SK-N-SH (cell line): Measurements from ENCODE around the gene DNAH9. TPM values are rescaled to one million over a fixed set of nuclear protein-coding genes. Genes with fewer than 3 reads are reported as not detected.

Source experiments
- CTCF ChIA-PET: fragments of 300-600, 350-600 bp; formaldehyde crosslinking; extraction: SDS; loops from one replicate; lab custom pipeline; 2021; lab: Yijun Ruan, JAX
- POLR2A ChIA-PET: fragments of 350-600 bp; sonication (Branson Sonifier 250); formaldehyde crosslinking; extraction: SDS; loops from one replicate; lab custom pipeline; 2020; ENCODE audit warnings: antibody characterized with exemption, inconsistent platforms; lab: Yijun Ruan, JAX
- DNase-seq: peaks from one replicate; pipeline ENCODE4 v3.0.0; 2012
- H2AFZ ChIP-seq: fragments of 200-600 bp; sonication (generic); 2 replicates; pipeline ENCODE4 v1.8.1; 2016; ENCODE audit warnings: antibody characterized with exemption, mild to moderate bottlenecking, low read depth
- H3F3A ChIP-seq: fragments of 200-600 bp; sonication (generic); replicated peaks from 2 replicates; pipeline ENCODE3; 2016; ENCODE audit warnings: antibody characterized with exemption, mild to moderate bottlenecking; ENCODE audit not compliant: insufficient read depth
- H3K27ac ChIP-seq, 2 experiments: fragments of 200-500 bp in 1 of 2; fragments of 200-600 bp in 1 of 2; sonication (Bioruptor generic) in 1 of 2; sonication (generic), shearing (Covaris generic) in 1 of 2; 2 replicates each; pipeline versions ENCODE4 v1.5.1 to v1.6.1; 2014 to 2016; ENCODE audit warnings: low read depth in 2 of 2, inconsistent platforms in 1 of 2, low read length in 1 of 2, mild to moderate bottlenecking in 1 of 2, mixed read lengths in 1 of 2
- H3K27me3 ChIP-seq: fragments of 200-600 bp; sonication (generic), shearing (Covaris generic); 2 replicates; pipeline ENCODE4 v1.6.1; 2016; ENCODE audit warnings: mixed run types; ENCODE audit not compliant: insufficient read depth
- H3K36me3 ChIP-seq, 2 experiments: fragments of 200-500 bp in 1 of 2; fragments of 200-600 bp in 1 of 2; sonication (Bioruptor generic) in 1 of 2; sonication (generic) in 1 of 2; replicated peaks in 1 of 2; 2 replicates each; pipeline versions ENCODE3 to v1.5.1; 2014 to 2016; ENCODE audit warnings: low read length in 1 of 2, mild to moderate bottlenecking in 1 of 2; ENCODE audit not compliant: insufficient read depth in 2 of 2, control insufficient read depth in 1 of 2
- H3K4me1 ChIP-seq, 2 experiments: fragments of 200-500 bp in 1 of 2; fragments of 200-600 bp in 1 of 2; sonication (Bioruptor generic) in 1 of 2; sonication (generic), shearing (Covaris generic) in 1 of 2; 2 replicates each; pipeline versions ENCODE4 v1.5.1 to v1.6.1; 2014 to 2016; ENCODE audit warnings: low read depth in 1 of 2, low read length in 1 of 2, mixed run types in 1 of 2; ENCODE audit not compliant: insufficient read depth in 2 of 2, control insufficient read depth in 1 of 2
- H3K4me2 ChIP-seq: fragments of 200-600 bp; sonication (generic), shearing (Covaris generic); 2 replicates; pipeline ENCODE4 v1.6.1; 2017; ENCODE audit warnings: mixed run types
- H3K4me3 ChIP-seq, 2 experiments: fragments of 200-500 bp in 1 of 2; fragments of 200-600 bp in 1 of 2; sonication (Bioruptor generic) in 1 of 2; sonication (generic), shearing (Covaris generic) in 1 of 2; 2 replicates each; pipeline versions ENCODE4 v1.5.1 to v1.8.1; 2014 to 2016; ENCODE audit warnings: low read depth in 2 of 2, inconsistent platforms in 1 of 2, low read length in 1 of 2, mild to moderate bottlenecking in 1 of 2, mixed read lengths in 1 of 2, moderate library complexity in 1 of 2
- H3K79me2 ChIP-seq: fragments of 200-600 bp; sonication (generic); 2 replicates; pipeline ENCODE4 v1.8.1; 2017; ENCODE audit warnings: mild to moderate bottlenecking; ENCODE audit not compliant: insufficient read depth
- H3K9ac ChIP-seq: fragments of 200-600 bp; sonication (generic); 2 replicates; pipeline ENCODE4 v1.6.1; 2017; ENCODE audit warnings: mixed run types
- H3K9me2 ChIP-seq: fragments of 200-600 bp; sonication (generic); 2 replicates; pipeline ENCODE4 v1.6.1; 2017; ENCODE audit warnings: mixed run types
- H3K9me3 ChIP-seq: fragments of 200-600 bp; sonication (generic); 2 replicates; pipeline ENCODE4 v1.6.1; 2017; ENCODE audit warnings: mixed run types, mild to moderate bottlenecking, moderate library complexity
- H4K20me1 ChIP-seq: fragments of 200-600 bp; sonication (generic); 2 replicates; pipeline ENCODE4 v1.6.1; 2017; ENCODE audit warnings: mild to moderate bottlenecking, mixed run types; ENCODE audit not compliant: insufficient read depth
- CHD2 ChIP-seq: fragments of 150-350 bp; IDR thresholded peaks from 2 replicates; pipeline ENCODE4 v1.6.1; 2018; ENCODE audit warnings: low read length; ENCODE audit not compliant: partially characterized antibody
- ELF1 ChIP-seq: IDR thresholded peaks from 2 replicates; pipeline ENCODE4 v1.4.0; 2012
- EZH2phosphoT487 ChIP-seq: fragments of 200-600 bp; sonication (generic); IDR thresholded peaks from 2 replicates; pipeline ENCODE4 v1.6.1; 2017; ENCODE audit warnings: low read depth, mixed run types, mild to moderate bottlenecking, antibody characterized with exemption, moderate library complexity, borderline replicate concordance
- FOSL2 ChIP-seq: IDR thresholded peaks from 2 replicates; pipeline ENCODE4 v1.4.0; 2012; ENCODE audit warnings: low read depth, mild to moderate bottlenecking, moderate library complexity, borderline replicate concordance
- FOXJ3 ChIP-seq: sonication (generic); formaldehyde crosslinking; IDR thresholded peaks from 2 replicates; pipeline ENCODE4 v1.5.1; 2020; ENCODE audit warnings: mild to moderate bottlenecking, missing genetic modification reagents
- GABPA ChIP-seq: IDR thresholded peaks from 2 replicates; pipeline ENCODE4 v1.4.0; 2012; ENCODE audit warnings: low read depth, mild to moderate bottlenecking
- GATA2 ChIP-seq: sonication (generic); formaldehyde crosslinking; IDR thresholded peaks from 2 replicates; pipeline ENCODE4 v1.5.0; 2020; ENCODE audit warnings: mild to moderate bottlenecking, missing genetic modification reagents
- IRF3 ChIP-seq: fragments of 150-350 bp; IDR thresholded peaks from 2 replicates; pipeline ENCODE4 v1.6.1; 2016; ENCODE audit warnings: mild to moderate bottlenecking, low read depth, low read length
- MXI1 ChIP-seq: IDR thresholded peaks from 2 replicates; pipeline ENCODE4 v1.6.1; 2012; ENCODE audit warnings: mild to moderate bottlenecking, low read depth, low read length, improper control_type of control experiment
- NRF1 ChIP-seq: IDR thresholded peaks from 2 replicates; pipeline ENCODE4 v1.6.1; 2012; ENCODE audit warnings: low read depth, mild to moderate bottlenecking, low read length
- POLR2AphosphoS5 ChIP-seq: IDR thresholded peaks from 2 replicates; pipeline ENCODE4 v1.6.1; 2012; ENCODE audit warnings: low read depth, low read length
- RAD21 ChIP-seq: IDR thresholded peaks from 2 replicates; pipeline ENCODE4 v1.6.1; 2012; ENCODE audit warnings: mild to moderate bottlenecking, low read length
- SMC3 ChIP-seq: IDR thresholded peaks from 2 replicates; pipeline ENCODE4 v1.6.1; 2012; ENCODE audit warnings: low read depth, low read length, improper control_type of control experiment
- TAF1 ChIP-seq: IDR thresholded peaks from 2 replicates; pipeline ENCODE4 v1.6.1; 2012; ENCODE audit warnings: low read depth, mild to moderate bottlenecking, low read length, moderate library complexity, borderline replicate concordance
- TCF12 ChIP-seq: IDR thresholded peaks from 2 replicates; pipeline ENCODE4 v1.4.0; 2012
- USF1 ChIP-seq: IDR thresholded peaks from 2 replicates; pipeline ENCODE4 v1.4.0; 2012; ENCODE audit warnings: low read depth, borderline replicate concordance
- USF2 ChIP-seq: fragments of 150-350 bp; IDR thresholded peaks from 2 replicates; pipeline ENCODE4 v1.6.1; 2017; ENCODE audit warnings: antibody characterized with exemption, low read length, low read depth, borderline replicate concordance
- YY1 ChIP-seq: IDR thresholded peaks from 2 replicates; pipeline ENCODE4 v1.4.0; 2012; ENCODE audit warnings: low read depth, mild to moderate bottlenecking
- ZBTB33 ChIP-seq: IDR thresholded peaks from 2 replicates; pipeline ENCODE4 v1.4.0; 2012; ENCODE audit warnings: low read depth, borderline replicate concordance
- WGBS: methylation state at CpG from one replicate; pipeline ENCODE4 v1.1.6; 2017; ENCODE audit warnings: low lambda C conversion rate; 5-methylcytosine and 5-hydroxymethylcytosine counted together
- polyA plus RNA-seq, 3 experiments: library from polyadenylated mRNA; depleted of rRNA; stranded (reverse); fragments of >200 nt; gene quantifications; 2 replicates each; pipeline ENCODE4 v1.2.3, GENCODE V29; 2012
- TF ChIP-seq, protein P1 (sequence below): IDR thresholded peaks from 2 replicates; pipeline ENCODE4; 2012

The DNAH9 gene
- polyA plus RNA-seq, 1 of the 3 experiments (the other 2 are of a cell fraction): not detected

GRCh38 chr17:11900655-11901054 lies 302.4 kb downstream of the DNAH9 start:
- Histone ChIP-seq H3K9me2 (no peaks in the 10 kb centered on the region), H3K27ac (no peak overlapping the region), H3K79me2 (no peaks in the 10 kb centered on the region), H3K4me2 (no peak overlapping the region), H3K9ac (no peak overlapping the region), H3K4me3 (no peak overlapping the region), H2AFZ (no peak overlapping the region), H3K4me1 (no peaks in the 10 kb centered on the region), H3K9me3 (no peaks in the 10 kb centered on the region), H3K27me3 (no peaks in the 10 kb centered on the region), H3F3A (no peaks in the 10 kb centered on the region), H3K36me3 (no peaks in the 10 kb centered on the region), H4K20me1 (no peaks in the 10 kb centered on the region)
- TF ChIP-seq EZH2phosphoT487 (no peak), ZBTB33 (no peak), SMC3 (no peak), TAF1 (no peak), CHD2 (no peak), GABPA (no peak)
- CTCF ChIA-PET: interaction anchor here (1.0 kb wide), 1 partner anchor 1025 kb away, joined by 3 read pairs; no protein-coding TSS in a partner anchor
- POLR2A ChIA-PET: no interaction called here
- DNase-seq: no peak
- 23% methylated on average over 3 of the region's 3 CpGs for WGBS

DNA sequence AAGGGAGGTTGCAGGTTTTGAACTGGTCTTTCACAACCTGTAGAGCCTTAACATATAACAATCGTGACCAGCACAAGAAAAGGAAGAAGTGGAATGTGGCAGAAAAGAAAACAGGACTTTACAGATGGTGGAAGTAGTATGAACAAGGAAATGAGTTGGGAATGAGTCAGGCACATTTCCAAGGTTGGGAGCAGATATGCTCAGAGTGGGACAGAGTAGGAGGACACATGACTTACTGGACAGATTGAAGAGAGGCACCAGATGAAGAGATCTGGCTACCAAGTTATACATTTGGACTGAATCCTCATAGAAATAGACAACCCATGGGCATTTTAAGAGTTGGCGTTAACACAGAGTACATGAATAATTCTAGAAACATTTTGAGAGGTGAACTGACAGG lies 303.7 kb downstream of the DNAH9 start:
- POLR2A ChIA-PET: no interaction called here
- no peak for DNase-seq
- H3K27ac ChIP-seq: no peak overlapping the region
- H3K9ac ChIP-seq: no peak overlapping the region
- 19% methylated on average over 2 of the region's 2 CpGs for WGBS
- H3K9me2 ChIP-seq: no peaks in the 10 kb centered on the region
- no peaks in the 10 kb centered on the region for H3K36me3 ChIP-seq
- no peaks in the 10 kb centered on the region for H3K9me3 ChIP-seq
- H2AFZ ChIP-seq: no peak overlapping the region
- H3F3A ChIP-seq: no peaks in the 10 kb centered on the region
- no peak overlapping the region for H3K4me3 ChIP-seq
- H3K79me2 ChIP-seq: no peaks in the 10 kb centered on the region
- CTCF ChIA-PET: interaction anchor here (2.1 kb wide), 1 partner anchor 34 kb away, joined by 8 read pairs; no protein-coding TSS in a partner anchor
- H3K4me1 ChIP-seq: no peaks in the 10 kb centered on the region
- H3K4me2 ChIP-seq: no peak overlapping the region
- H4K20me1 ChIP-seq: no peaks in the 10 kb centered on the region
- no peaks in the 10 kb centered on the region for H3K27me3 ChIP-seq
- TF ChIP-seq USF1: no peak
- no peak for TF ChIP-seq FOXJ3 (CRISPR knock-in tag)
- TF ChIP-seq TCF12: no peak
- TF ChIP-seq, protein P1, sequence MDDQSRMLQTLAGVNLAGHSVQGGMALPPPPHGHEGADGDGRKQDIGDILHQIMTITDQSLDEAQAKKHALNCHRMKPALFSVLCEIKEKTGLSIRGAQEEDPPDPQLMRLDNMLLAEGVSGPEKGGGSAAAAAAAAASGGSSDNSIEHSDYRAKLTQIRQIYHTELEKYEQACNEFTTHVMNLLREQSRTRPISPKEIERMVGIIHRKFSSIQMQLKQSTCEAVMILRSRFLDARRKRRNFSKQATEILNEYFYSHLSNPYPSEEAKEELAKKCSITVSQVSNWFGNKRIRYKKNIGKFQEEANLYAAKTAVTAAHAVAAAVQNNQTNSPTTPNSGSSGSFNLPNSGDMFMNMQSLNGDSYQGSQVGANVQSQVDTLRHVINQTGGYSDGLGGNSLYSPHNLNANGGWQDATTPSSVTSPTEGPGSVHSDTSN: no peak
- no peak for TF ChIP-seq EZH2phosphoT487
- TF ChIP-seq POLR2AphosphoS5: no peak
- TF ChIP-seq MXI1: no peak
- TF ChIP-seq ELF1: no peak
- no peak for TF ChIP-seq USF2
- no peak for TF ChIP-seq YY1
- TF ChIP-seq RAD21: no peak
- no peak for TF ChIP-seq IRF3
- no peak for TF ChIP-seq FOSL2
- no peak for TF ChIP-seq NRF1
- TF ChIP-seq ZBTB33: no peak
- no peak for TF ChIP-seq TAF1
- TF ChIP-seq GATA2: no peak
- TF ChIP-seq SMC3: no peak
